Measurements from ENCODE around the gene ARHGEF40.

The ARHGEF40 gene

DNA sequence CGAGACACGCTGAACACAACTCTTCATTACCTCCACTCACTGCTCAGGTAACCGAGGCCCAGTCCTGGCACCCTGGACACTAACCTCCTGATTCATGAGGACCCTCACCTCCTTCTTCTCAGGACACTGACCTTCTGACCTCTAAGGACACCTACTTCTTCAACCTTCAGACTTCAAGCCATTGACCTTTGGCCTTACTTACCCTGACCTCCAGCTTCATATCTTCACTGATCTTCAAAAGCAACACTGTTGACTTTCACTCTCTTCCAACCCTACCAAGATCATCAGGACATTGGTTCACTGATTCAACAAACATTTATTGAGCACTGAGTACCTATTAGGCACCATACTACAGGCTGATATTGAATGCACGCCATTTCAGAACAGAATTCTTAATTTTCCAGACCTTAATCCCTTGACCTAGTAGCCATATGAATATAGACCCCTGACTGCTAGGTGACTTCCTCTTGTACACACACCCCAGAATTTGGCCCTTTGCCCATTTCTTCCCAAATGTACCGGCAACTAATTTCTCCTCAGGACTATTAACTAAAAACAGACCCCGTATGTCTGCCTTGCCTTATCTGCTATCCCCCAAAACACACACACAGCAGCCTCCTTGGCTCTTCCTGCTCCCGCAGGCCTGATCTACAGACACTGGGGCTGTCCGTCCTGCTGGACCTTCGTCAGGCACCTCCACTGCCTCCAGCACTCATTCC, 5.8 kb downstream of the ARHGEF40 start:
- H4K20me1 ChIP-seq (ENCODE audit: low read depth, low read length) = no peaks in the 10 kb centered on the region
- no peak overlapping the region for H3K9ac ChIP-seq (ENCODE audit: low read length)
- TF ChIP-seq EZH2phosphoT487 (conservative IDR thresholded peaks at IDR 0.05; ENCODE audit: low read length) = no peak
- TF ChIP-seq, protein P1, sequence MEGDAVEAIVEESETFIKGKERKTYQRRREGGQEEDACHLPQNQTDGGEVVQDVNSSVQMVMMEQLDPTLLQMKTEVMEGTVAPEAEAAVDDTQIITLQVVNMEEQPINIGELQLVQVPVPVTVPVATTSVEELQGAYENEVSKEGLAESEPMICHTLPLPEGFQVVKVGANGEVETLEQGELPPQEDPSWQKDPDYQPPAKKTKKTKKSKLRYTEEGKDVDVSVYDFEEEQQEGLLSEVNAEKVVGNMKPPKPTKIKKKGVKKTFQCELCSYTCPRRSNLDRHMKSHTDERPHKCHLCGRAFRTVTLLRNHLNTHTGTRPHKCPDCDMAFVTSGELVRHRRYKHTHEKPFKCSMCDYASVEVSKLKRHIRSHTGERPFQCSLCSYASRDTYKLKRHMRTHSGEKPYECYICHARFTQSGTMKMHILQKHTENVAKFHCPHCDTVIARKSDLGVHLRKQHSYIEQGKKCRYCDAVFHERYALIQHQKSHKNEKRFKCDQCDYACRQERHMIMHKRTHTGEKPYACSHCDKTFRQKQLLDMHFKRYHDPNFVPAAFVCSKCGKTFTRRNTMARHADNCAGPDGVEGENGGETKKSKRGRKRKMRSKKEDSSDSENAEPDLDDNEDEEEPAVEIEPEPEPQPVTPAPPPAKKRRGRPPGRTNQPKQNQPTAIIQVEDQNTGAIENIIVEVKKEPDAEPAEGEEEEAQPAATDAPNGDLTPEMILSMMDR (IDR thresholded peaks at IDR 0.05; ENCODE audit: insufficient read depth, low read length, poor library complexity, severe bottlenecking) = no peak
- no peaks in the 10 kb centered on the region for H3F3A ChIP-seq (ENCODE audit: insufficient read depth)
- no peak overlapping the region for H3K4me3 ChIP-seq (ENCODE audit: insufficient read depth, low read length, poor library complexity, severe bottlenecking)
- H3K36me3 ChIP-seq (ENCODE audit: low read length) = no peaks in the 10 kb centered on the region
- no peaks in the 10 kb centered on the region for H3K79me2 ChIP-seq (ENCODE audit: insufficient read depth, low read length)
- H3K9me3 ChIP-seq (ENCODE audit: insufficient read depth, low read length) = no peaks in the 10 kb centered on the region
- H3K9me2 ChIP-seq (replicated peaks; ENCODE audit: insufficient read depth, low read length) = no peaks in the 10 kb centered on the region
- no peak overlapping the region for H3K4me2 ChIP-seq (ENCODE audit: low read depth, low read length, poor library complexity, severe bottlenecking)
- H3K27ac ChIP-seq (ENCODE audit: low read depth, low read length) = no peak overlapping the region
- no peaks in the 10 kb centered on the region for H3K27me3 ChIP-seq (ENCODE audit: low read length)
- no peak overlapping the region for H2AFZ ChIP-seq (ENCODE audit: low read depth, low read length, severe bottlenecking)

DNA sequence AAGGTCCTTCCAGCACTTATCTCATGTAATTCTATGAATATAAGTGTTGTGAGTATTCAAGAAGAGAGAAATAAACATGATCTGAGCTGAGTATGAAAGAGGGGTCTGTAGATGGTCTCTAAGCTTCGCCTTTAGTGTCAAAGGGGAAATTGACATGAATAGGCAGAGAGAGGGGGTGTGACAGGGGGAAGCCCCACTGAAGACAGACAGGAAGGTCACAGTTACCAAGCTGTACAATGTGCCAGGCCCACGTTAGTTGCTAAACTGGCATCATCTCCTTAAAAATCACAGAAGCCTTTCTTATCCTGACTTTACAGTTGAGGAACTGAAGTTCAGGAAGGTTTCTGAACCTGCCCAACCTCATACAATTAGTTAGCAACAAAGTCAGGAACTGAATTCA, 7.6 kb downstream of the ARHGEF40 start:
- no peaks in the 10 kb centered on the region for H3K9me2 ChIP-seq (replicated peaks; ENCODE audit: insufficient read depth, low read length)
- H4K20me1 ChIP-seq (ENCODE audit: low read depth, low read length) = no peaks in the 10 kb centered on the region
- H3K36me3 ChIP-seq (ENCODE audit: low read length) = no peaks in the 10 kb centered on the region
- H3F3A ChIP-seq (ENCODE audit: insufficient read depth) = no peaks in the 10 kb centered on the region
- no peaks in the 10 kb centered on the region for H3K27me3 ChIP-seq (ENCODE audit: low read length)
- H3K9ac ChIP-seq (ENCODE audit: low read length) = no peak overlapping the region
- H3K4me2 ChIP-seq (ENCODE audit: low read depth, low read length, poor library complexity, severe bottlenecking) = no peak overlapping the region
- no peaks in the 10 kb centered on the region for H3K9me3 ChIP-seq (ENCODE audit: insufficient read depth, low read length)
- H3K79me2 ChIP-seq (ENCODE audit: insufficient read depth, low read length) = no peaks in the 10 kb centered on the region
- H3K4me3 ChIP-seq (ENCODE audit: insufficient read depth, low read length, poor library complexity, severe bottlenecking) = no peak overlapping the region
- TF ChIP-seq, protein P1 (IDR thresholded peaks at IDR 0.05; ENCODE audit: insufficient read depth, low read length, poor library complexity, severe bottlenecking) = no peak
- TF ChIP-seq EZH2phosphoT487 (conservative IDR thresholded peaks at IDR 0.05; ENCODE audit: low read length) = no peak
- H3K27ac ChIP-seq (ENCODE audit: low read depth, low read length) = no peak overlapping the region
- H2AFZ ChIP-seq (ENCODE audit: low read depth, low read length, severe bottlenecking) = no peak overlapping the region

DNA sequence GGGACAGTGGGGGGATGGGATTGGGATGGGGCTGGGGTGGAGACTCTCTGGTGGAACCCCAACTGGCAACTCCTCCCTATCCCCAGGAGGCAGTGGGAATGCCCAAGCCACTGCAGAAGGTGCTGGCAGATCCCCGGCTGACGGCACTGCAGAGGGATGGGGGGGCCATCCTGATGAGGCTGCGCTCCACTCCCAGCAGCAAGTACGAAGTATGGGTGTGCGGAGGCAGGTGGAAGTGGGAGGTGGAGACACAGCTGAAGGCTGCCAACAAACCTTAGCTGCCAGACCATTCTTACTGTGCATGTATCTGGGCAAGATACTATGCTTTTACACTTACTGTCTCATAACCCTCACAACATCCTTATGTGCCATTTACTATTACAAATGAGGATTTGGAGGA, 8.2 kb downstream of the ARHGEF40 start:
- H3K4me2 ChIP-seq (ENCODE audit: low read depth, low read length, poor library complexity, severe bottlenecking) = no peak overlapping the region

More for the DNA sequence above, 8.2 kb downstream of the ARHGEF40 start:
- H3K9ac ChIP-seq (ENCODE audit: low read length) = no peak overlapping the region
- no peaks in the 10 kb centered on the region for H3K79me2 ChIP-seq (ENCODE audit: insufficient read depth, low read length)
- no peaks in the 10 kb centered on the region for H3K27me3 ChIP-seq (ENCODE audit: low read length)
- H3F3A ChIP-seq (ENCODE audit: insufficient read depth) = no peaks in the 10 kb centered on the region
- H3K9me3 ChIP-seq (ENCODE audit: insufficient read depth, low read length) = no peaks in the 10 kb centered on the region
- no peaks in the 10 kb centered on the region for H3K36me3 ChIP-seq (ENCODE audit: low read length)
- TF ChIP-seq, protein P1 (IDR thresholded peaks at IDR 0.05; ENCODE audit: insufficient read depth, low read length, poor library complexity, severe bottlenecking) = no peak
- TF ChIP-seq EZH2phosphoT487 (conservative IDR thresholded peaks at IDR 0.05; ENCODE audit: low read length) = no peak
- no peaks in the 10 kb centered on the region for H3K9me2 ChIP-seq (replicated peaks; ENCODE audit: insufficient read depth, low read length)
- no peak overlapping the region for H2AFZ ChIP-seq (ENCODE audit: low read depth, low read length, severe bottlenecking)
- H4K20me1 ChIP-seq (ENCODE audit: low read depth, low read length) = no peaks in the 10 kb centered on the region
- H3K27ac ChIP-seq (ENCODE audit: low read depth, low read length) = no peak overlapping the region
- no peak overlapping the region for H3K4me3 ChIP-seq (ENCODE audit: insufficient read depth, low read length, poor library complexity, severe bottlenecking)
